HG03342 (cell line): ENCODE data around the gene MAFF.

Experiments
- ATAC-seq: cut with Tn5 transposase; IDR thresholded peaks from one replicate; pipeline ENCODE4 v1.9.1; 2021; ENCODE audit warnings: mild to moderate bottlenecking, moderate library complexity; ENCODE audit not compliant: unreplicated experiment

Gene MAFF

GRCh38 chr22:38203090-38203810 is 1.5 kb downstream of the MAFF start:
- no peak for ATAC-seq

GRCh38 chr22:38203855-38204514 is 2.2 kb downstream of the MAFF start:
- no peak for ATAC-seq

GRCh38 chr22:38204784-38205183 is 3.0 kb downstream of the MAFF start:
- ATAC-seq, result no peak

GRCh38 chr22:38205261-38206128 is 3.7 kb downstream of the MAFF start:
- no peak for ATAC-seq

- ATAC-seq, result no peak
These were observed 6.2 kb downstream of the MAFF start for GRCh38 chr22:38207898-38208432.

- ATAC-seq, result no peak
These were observed 6.8 kb downstream of the MAFF start for GRCh38 chr22:38208551-38208968.

GRCh38 chr22:38211556-38211955 is 9.8 kb downstream of the MAFF start:
- no peak for ATAC-seq

- ATAC-seq, result no peak
These were observed 10.6 kb downstream of the MAFF start for GRCh38 chr22:38212442-38212841.

GRCh38 chr22:38213319-38213989 is 11.7 kb downstream of the MAFF start:
- ATAC-seq, result no peak

- ATAC-seq, result no peak
These were observed 12.2 kb downstream of the MAFF start for GRCh38 chr22:38213990-38214301.

GRCh38 chr22:38214302-38215056 is 12.7 kb downstream of the MAFF start:
- ATAC-seq, result no peak

GRCh38 chr22:38215156-38216038 is 13.6 kb downstream of the MAFF start:
- no peak for ATAC-seq

GRCh38 chr22:38218661-38219622 is 17.1 kb downstream of the MAFF start:
- no peak for ATAC-seq

- ATAC-seq, result no peak
These were observed 17.8 kb downstream of the MAFF start for GRCh38 chr22:38219632-38220031.

GRCh38 chr22:38220163-38220562 is 18.4 kb downstream of the MAFF start:
- ATAC-seq, result no peak

- no peak for ATAC-seq
These were observed 19.0 kb downstream of the MAFF start for GRCh38 chr22:38220653-38221386.

GRCh38 chr22:38221407-38221806 is 19.6 kb downstream of the MAFF start:
- no peak for ATAC-seq
